C4-2B (cell line): ENCODE data around the gene WFS1.

Experiments used
- ZFX ChIP-seq: fragments of 450-650 bp; IDR thresholded peaks from 2 replicates; pipeline ENCODE4 v1.6.1; 2017
- TF ChIP-seq, protein P1 (sequence below): fragments of 450-650 bp; conservative IDR thresholded peaks from 2 replicates; pipeline ENCODE4 v1.5.1; 2017; ENCODE audit warnings: mild to moderate bottlenecking

GRCh38 chr4:6268650-6269615 lies 717 bp upstream of the WFS1 start:
- TF ChIP-seq, protein P1, sequence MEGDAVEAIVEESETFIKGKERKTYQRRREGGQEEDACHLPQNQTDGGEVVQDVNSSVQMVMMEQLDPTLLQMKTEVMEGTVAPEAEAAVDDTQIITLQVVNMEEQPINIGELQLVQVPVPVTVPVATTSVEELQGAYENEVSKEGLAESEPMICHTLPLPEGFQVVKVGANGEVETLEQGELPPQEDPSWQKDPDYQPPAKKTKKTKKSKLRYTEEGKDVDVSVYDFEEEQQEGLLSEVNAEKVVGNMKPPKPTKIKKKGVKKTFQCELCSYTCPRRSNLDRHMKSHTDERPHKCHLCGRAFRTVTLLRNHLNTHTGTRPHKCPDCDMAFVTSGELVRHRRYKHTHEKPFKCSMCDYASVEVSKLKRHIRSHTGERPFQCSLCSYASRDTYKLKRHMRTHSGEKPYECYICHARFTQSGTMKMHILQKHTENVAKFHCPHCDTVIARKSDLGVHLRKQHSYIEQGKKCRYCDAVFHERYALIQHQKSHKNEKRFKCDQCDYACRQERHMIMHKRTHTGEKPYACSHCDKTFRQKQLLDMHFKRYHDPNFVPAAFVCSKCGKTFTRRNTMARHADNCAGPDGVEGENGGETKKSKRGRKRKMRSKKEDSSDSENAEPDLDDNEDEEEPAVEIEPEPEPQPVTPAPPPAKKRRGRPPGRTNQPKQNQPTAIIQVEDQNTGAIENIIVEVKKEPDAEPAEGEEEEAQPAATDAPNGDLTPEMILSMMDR = no peak
- TF ChIP-seq ZFX = no peak
